GM18511 (cell line): Measurements from ENCODE around the gene UQCC2.

Experiments used
- ATAC-seq: cut with Tn5 transposase; IDR thresholded peaks from one replicate; pipeline ENCODE4 v1.9.1; 2021; ENCODE audit warnings: mild to moderate bottlenecking, moderate library complexity; ENCODE audit not compliant: unreplicated experiment

Gene UQCC2

GRCh38 chr6:33708516-33709204, 2.8 kb downstream of the UQCC2 start:
- no peak for ATAC-seq

DNA sequence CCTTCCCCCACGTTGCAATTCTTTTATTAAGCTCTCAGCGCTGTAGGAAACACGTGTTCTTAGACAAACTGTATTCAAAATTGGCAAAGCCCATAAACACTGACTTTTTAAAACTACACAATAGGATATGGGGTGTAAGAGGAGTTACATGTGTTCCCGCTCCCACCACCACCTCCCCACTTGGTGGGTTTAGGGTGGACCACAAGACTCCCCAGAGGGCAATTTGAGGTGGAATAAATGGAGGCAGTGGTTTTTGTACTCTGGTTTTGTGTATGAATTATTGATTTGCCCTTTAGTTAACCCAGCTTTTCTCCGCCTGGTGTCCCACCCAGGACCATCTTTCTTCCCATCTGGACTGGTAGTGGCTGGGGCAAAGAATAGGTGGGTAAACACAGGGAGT, 3.7 kb downstream of the UQCC2 start:
- no peak for ATAC-seq

- no peak for ATAC-seq
Measured at GRCh38 chr6:33705955-33706725, 5.4 kb downstream of the UQCC2 start.

DNA sequence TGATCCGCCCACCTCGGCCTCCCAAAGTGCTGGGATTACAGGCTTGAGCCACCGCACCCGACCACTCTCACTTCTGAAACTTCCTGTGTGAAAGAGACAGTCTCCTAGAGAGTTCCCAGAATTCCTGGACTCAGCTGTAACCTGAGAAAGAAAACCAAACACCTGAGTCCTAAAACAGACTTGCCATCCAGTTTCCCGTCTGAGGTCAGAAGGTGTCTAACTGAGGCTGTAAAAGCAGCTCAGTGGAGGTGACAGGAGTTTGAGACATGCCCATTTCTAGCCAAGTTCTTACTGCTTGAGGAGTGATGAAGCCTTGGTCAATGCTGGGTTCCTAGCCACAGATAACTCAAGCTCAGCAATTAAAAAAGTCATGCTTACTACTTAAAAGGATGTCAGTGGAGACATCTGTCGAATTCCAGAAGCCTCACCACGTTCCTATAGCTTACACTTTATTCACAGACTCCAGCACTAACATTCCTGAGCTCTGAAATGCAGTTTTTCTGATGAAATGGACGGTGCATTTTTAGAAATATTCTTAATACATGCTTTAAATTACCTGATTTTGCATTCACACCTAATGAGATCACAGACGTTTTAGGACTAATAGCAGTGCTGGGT, 6.1 kb downstream of the UQCC2 start:
- no peak for ATAC-seq

DNA sequence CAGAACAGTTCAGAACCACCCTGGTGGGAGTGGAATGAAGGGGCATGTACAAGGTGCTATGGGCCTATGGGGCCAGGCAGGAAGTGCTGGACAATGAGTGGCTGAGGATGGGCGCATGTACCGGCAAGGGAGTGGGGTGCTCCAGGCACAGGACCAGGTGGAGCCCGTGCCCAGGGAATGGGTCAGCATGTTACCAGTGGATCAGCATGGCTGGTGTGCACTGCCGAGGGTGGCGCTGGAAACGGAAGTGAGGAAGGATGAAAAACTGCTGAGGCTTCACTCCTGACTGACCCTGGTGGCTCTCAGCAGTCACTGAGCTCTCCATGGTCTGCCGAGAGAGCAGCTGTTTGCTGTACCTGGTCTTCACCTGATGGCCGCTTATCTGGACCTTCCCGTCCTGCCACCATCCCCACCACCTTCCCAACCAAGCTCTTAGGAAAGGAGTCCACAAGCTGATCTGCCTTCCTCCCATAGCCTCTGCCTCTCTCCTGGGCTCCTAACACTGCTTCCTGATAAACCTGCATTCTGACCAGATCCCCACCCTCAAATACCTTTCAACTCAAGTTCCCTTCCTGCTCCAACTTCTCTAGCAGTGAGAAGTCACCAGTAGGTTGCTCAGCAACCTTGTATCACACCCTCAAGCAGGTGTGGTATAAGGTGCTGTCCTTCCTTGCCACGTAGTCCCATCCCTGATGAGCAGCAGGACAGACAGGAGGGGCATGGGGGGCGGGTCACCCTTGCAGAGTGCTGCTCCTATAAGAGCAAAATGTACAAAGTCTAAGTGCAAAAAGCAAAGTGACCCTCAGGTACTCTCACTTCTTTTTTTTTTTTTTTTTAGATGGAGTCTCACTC, 7.1 kb downstream of the UQCC2 start:
- no peak for ATAC-seq

GRCh38 chr6:33702345-33702977, 9.0 kb downstream of the UQCC2 start:
- ATAC-seq: no peak

DNA sequence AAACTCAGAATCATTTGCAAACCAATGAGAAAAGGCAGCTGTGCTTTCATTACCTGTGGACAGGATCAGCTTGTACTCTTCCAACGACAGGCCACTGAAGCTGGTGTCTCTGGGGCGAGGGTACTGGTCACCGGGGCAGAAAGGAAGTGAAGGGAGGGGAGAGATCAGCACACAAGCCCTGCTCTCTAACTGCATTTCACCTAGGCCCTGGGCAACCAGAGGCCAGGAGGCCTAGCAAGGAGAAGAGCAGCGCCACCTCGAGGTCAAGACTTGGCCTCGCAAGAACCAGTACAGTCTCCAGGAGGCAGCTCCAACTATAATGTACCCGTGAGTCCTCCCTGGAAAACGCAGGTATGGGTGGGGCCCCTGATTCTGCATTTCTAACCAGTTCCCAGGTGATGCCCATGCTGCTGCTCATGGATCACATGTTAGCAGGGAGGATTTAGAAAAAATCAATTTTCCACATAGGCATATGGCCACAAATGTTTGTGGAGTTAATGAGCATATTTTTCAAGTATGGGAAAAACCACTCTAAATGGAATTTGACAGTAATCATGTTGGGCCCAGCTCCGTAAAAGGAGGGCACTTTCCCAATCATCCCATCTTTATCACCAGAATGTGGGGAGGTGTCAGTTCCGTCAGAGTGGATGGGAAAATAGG, 11.0 kb downstream of the UQCC2 start:
- no peak for ATAC-seq

DNA sequence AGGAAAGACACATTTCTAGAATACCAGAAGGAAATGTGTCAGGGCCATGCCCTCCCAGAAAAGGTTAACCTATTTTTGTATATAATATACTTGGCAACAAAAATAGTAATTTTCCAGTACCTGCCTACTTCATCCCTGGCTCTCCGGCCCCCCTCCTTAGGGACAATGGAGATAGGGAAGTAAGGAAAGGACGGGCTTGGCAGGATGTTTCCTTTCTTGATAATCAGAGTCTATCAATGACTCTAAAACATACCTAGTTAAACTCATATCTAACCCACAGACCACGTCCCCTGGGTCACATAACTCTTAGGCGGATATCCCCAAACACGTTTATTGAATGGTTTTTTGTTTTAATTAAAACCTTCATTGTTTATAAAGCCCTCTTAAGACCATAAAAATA, 11.8 kb downstream of the UQCC2 start:
- no peak for ATAC-seq

DNA sequence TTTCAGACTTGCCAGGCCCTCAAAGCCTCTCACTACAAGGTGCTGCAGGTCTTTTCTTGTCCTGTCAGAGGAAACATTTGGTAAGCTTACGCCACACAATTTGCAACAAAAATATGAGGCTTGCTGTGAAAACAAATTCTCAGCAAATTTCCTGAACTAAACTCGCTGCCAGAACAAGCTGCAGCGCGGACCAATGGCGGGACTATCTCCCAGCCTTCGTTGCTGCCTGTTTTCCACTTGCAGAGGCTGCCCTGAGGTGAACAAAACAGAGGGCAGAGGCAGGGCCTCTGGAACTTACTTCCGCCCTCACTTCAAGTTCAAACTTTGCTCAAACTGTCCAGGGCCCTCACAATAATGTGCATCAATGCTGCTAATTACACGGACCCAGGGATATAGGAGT, 12.4 kb downstream of the UQCC2 start:
- no peak for ATAC-seq

DNA sequence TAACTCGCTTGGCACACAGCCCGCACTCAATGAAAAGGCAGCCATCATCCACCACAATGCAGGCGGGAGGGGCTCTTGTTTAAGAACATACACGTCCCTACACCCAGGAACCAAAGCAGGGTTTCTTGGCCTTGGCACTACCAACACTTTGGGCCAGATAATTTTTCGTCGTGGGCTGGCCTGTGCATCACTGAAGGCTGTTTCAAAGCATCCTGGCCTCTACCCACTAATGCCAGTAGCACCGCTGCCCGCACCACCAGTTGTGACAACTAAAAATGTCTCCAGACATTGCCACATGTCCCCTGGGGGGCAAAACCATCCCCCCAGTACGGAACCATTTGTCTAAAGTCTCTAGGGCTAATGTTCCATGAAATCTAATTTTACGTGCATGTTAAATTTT, 13.0 kb downstream of the UQCC2 start:
- ATAC-seq: no peak

DNA sequence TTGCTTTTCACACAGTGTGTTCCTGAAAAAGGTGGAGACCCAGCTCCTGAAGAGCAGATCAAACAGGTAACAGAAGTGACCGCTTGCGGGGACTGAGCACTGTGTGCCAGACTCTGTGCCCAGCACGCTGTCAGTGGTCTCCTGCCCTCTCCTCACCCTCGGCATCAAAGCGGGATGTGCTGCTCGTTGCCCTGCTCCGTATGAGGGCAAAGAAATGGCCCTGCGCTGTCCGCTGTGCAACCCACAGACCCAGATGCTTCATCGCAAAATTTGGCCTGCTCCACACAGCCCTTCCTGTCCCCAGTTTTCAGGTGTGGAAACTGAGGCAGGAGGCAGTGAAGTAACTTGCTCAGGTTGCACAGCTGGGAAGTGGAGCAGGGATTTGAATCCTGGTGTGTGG, 13.7 kb downstream of the UQCC2 start:
- ATAC-seq: no peak

DNA sequence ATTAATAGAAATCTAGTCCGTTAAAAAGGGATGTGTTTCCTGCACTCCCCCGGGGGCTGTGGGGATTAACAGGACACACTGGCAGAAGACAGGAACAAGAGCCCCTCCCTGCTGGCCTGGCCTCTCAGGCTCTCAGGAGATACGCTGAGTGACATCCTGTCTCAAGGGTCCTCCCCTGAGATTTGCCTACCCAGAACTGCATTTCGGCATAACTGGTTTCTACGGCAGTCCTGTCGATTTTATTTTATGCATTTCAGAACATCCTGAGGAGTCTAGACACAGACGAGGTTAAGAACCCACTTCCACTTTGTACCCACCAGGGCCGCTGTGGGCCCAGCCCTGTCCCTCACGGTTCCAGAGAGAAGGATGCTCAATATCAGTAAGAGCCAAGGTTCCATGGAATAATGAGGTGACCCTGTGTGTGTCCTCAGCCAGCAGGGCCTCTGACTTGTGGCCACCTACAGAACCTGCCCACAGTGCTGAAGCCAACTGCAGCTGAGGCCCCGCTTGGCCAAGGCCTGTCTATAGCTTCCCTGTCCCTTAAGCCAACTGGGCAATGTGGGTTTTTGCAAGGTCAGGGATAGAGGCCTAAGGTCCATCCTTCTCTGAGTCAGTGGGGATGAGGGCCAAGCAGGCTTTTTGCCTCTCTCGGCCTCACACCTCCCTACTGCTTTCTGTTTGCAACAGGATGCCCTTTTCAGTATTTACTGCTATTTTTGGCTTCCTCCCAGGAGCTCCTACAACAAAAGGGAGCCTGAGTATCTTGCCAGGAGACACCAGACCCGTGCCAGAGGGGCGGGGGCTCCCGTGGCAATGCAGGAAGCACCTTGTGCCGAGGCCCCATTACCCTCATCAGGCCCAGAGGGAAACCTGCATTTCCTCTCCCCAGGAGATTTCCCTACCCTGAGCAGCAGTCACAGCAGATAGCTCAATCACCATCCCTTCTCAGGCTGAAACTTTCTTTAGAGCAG, 14.7 kb downstream of the UQCC2 start:
- ATAC-seq: no peak

DNA sequence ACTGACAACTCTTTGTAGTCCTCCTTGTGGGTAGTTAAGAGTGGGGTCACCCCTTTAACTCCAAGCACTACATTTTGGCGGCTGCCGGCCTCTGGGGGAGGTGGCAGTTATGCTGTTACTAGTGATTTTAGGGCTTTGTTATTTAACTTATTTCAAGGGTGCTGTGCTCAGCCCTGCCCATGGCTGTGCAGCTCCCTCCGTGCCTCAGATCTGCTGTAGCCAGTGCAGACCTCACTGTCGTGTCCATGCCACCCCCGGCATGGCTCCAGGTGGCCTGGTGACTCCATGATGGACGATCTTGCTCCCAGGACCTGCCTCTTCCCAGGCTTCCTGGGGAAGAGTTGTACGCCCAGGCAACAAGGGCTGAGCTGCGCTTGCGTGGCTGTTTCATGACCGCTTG, 15.4 kb downstream of the UQCC2 start:
- ATAC-seq: no peak

DNA sequence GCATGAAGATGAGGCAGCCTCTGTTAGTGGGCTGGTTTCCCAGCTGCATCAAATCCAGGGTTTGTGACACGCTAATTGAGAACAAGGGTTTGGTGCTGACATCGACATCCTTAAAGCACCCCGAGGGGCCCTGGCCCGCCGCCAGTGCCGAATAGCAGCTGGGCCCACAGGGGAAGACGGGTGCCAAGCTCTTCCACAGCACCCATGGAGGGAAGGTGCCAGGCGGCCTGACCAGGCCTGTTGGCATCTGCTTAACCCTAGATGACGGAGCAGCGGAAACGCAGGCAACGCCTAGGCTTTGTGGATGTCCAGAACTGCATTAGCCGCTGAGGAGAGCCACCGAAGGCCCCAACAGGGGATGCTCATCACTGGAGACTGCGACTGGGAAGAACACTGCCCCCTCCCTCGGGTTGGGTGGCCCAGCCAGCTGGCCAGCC, 16.0 kb downstream of the UQCC2 start:
- ATAC-seq: no peak

DNA sequence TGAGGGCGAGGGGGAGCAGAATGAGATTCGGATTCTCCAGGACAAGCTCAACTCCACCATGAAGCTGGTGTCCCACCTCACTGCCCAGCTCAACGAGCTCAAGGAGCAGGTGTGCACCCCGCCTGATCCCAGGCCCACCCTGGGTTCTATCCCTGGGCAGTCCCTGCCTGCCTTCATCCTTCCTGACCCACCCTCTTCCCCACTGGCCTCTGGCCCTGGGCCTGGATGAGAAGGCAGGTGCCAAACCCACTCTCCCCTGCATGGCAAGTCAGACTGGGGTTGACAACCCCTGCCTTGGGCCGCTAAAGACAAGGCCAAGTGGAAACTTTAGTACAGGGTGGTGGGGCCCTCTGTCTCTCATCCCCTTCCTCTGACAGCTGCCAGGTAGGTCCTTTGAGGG, 16.5 kb downstream of the UQCC2 start:
- ATAC-seq: no peak

DNA sequence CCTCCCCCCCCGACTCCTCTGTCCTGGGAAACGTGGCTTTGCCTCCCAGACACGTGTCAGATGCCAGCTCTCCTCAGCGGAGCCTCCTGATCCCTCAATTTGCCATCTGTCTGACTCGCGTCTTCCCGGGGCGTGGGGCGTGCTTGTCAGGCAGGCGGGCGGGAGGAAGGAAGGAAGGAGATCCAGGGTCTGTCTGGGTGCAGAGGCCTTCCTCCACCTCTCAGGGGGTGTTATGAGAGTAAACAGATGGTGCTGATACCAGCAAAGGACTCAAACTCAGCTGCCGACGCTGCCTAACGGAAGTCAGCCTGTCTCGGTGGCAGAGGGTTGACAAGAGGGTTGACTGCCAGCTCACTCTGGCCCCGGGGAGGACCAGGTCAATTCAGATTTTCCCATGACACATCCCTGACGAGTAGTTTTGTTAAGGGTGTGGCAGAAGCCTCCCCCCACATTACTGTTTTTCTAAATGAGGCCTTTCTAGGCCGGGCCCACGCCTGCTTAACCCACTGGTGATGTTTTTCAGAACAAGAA, 17.0 kb downstream of the UQCC2 start:
- no peak for ATAC-seq

- no peak for ATAC-seq
Measured at GRCh38 chr6:33693186-33694105, 18.1 kb downstream of the UQCC2 start.

GRCh38 chr6:33692760-33693158, 18.7 kb downstream of the UQCC2 start:
- no peak for ATAC-seq
